Esophagus muscularis mucosa (tissue), 4 donors: ENCODE data around the gene GLIS1. TPM values are rescaled to one million over a fixed set of nuclear protein-coding genes. Genes with fewer than 3 reads are reported as not detected.

Experiments used
- DNase-seq: peaks from one replicate; pipeline ENCODE4 v3.0.0-alpha.2; 2017; ENCODE audit errors: extremely low spot score
- H3K27ac ChIP-seq, 4 donors: fragments of 200-600 bp; sonication (generic); replicated peaks in 1 of 4; 1 replicate in 3 of 4; 2 replicates in 1 of 4; pipeline ENCODE4 v1.5.1; 2016 to 2019; ENCODE audit warnings: mild to moderate bottlenecking in 1 of 4
- H3K27me3 ChIP-seq, 4 donors: fragments of 200-600 bp; sonication (generic); one replicate each; pipeline versions ENCODE4 v1.5.1 to v1.6.0; 2016 to 2019
- H3K36me3 ChIP-seq, 4 donors: fragments of 200-600 bp; sonication (generic); one replicate each; pipeline ENCODE4 v1.5.1; 2016 to 2019
- H3K4me1 ChIP-seq, 4 donors: fragments of 200-600 bp; sonication (generic); one replicate each; pipeline ENCODE4 v1.5.1; 2016 to 2019
- H3K4me3 ChIP-seq, 4 donors: fragments of 200-600 bp; sonication (generic); 1 replicate in 2 of 4; 2 replicates in 2 of 4; pipeline ENCODE4 v1.5.1; 2016 to 2019; ENCODE audit warnings: mild to moderate bottlenecking in 4 of 4, moderate library complexity in 1 of 4
- H3K9me3 ChIP-seq, 4 donors: fragments of 200-600 bp; sonication (generic); 1 replicate in 3 of 4; 2 replicates in 1 of 4; pipeline ENCODE4 v1.5.1; 2016 to 2019
- EP300 ChIP-seq: sonication (generic); formaldehyde crosslinking; IDR thresholded peaks from one replicate; pipeline ENCODE4 v1.6.1; 2017; ENCODE audit warnings: antibody characterized with exemption
- POLR2A ChIP-seq: fragments of 450-650 bp; IDR thresholded peaks from one replicate; pipeline ENCODE4 v1.6.1; 2017; ENCODE audit warnings: antibody characterized with exemption, moderate library complexity, mild to moderate bottlenecking, low read depth
- POLR2AphosphoS5 ChIP-seq, 2 donors: sonication (generic); formaldehyde crosslinking; IDR thresholded peaks; one replicate each; pipeline ENCODE4 v1.6.1; 2017; ENCODE audit warnings: antibody characterized with exemption in 2 of 2
- WGBS: methylation state at CpG from one replicate; pipeline ENCODE4 v1.1.5; 2018; 5-methylcytosine and 5-hydroxymethylcytosine counted together
- intact Hi-C: fragments of 100-400 bp; cut with DNase I; formaldehyde crosslinking; loops from one replicate; pipeline ENCODE4 v1.15.1; 2023
- total RNA-seq, 4 donors: library from RNA; depleted of rRNA; stranded (reverse); fragments of >200 nt; gene quantifications; one replicate each; pipeline versions ENCODE4 v1.1.0 to v1.2.1, GENCODE V29; 2016
- TF ChIP-seq, protein P1 (sequence below), 3 experiments: fragments of 200-600 bp in 2 of 3; fragments of 450-650 bp in 1 of 3; sonication (generic) in 2 of 3; IDR thresholded peaks; one replicate each; pipeline ENCODE4 v1.5.1; 2017 to 2019; ENCODE audit warnings: antibody characterized with exemption in 3 of 3, mild to moderate bottlenecking in 2 of 3, moderate library complexity in 1 of 3

The GLIS1 gene
- total RNA-seq, 4 donors from 2014 or later: 0.17 to 0.42 TPM; not detected in 2

DNA sequence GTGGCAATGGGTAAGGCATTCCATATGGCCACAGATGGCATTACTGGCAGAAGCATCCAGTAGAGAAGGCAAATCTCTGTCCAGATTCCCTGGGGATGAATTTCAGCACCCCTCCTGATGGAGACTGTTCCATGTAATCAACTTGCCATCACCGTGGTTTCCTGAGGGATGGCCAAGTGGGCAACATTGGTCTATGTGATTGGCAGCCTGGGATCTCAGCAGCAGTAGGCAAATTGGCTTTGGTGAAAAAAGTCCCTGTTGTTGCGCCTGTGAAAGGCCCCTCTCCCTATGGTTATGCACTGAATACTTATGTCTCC lies 260.5 kb downstream of the GLIS1 start:
- Histone ChIP-seq H3K36me3 (no peaks in the 10 kb centered on the region), H3K27me3 (peaks cover 0 to 8% (median 0%) of the 10 kb centered on the region in 4 donors), H3K27ac (no peak overlapping the region), H3K9me3 (no peaks in the 10 kb centered on the region), H3K4me3 (no peak overlapping the region), H3K4me1 (peaks cover 0 to 7% (median 0%) of the 10 kb centered on the region in 4 donors)
- TF ChIP-seq, protein P1, sequence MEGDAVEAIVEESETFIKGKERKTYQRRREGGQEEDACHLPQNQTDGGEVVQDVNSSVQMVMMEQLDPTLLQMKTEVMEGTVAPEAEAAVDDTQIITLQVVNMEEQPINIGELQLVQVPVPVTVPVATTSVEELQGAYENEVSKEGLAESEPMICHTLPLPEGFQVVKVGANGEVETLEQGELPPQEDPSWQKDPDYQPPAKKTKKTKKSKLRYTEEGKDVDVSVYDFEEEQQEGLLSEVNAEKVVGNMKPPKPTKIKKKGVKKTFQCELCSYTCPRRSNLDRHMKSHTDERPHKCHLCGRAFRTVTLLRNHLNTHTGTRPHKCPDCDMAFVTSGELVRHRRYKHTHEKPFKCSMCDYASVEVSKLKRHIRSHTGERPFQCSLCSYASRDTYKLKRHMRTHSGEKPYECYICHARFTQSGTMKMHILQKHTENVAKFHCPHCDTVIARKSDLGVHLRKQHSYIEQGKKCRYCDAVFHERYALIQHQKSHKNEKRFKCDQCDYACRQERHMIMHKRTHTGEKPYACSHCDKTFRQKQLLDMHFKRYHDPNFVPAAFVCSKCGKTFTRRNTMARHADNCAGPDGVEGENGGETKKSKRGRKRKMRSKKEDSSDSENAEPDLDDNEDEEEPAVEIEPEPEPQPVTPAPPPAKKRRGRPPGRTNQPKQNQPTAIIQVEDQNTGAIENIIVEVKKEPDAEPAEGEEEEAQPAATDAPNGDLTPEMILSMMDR (IDR thresholded peaks at IDR 0.05): no peak
- TF ChIP-seq EP300: no peak
- no peak for TF ChIP-seq POLR2A
- no peak for TF ChIP-seq POLR2AphosphoS5 (IDR thresholded peaks at IDR 0.05)
- intact Hi-C loops: no loop called here
- DNase-seq: no peak
- WGBS: 100% methylated on average over 1 of the region's 2 CpGs

DNA sequence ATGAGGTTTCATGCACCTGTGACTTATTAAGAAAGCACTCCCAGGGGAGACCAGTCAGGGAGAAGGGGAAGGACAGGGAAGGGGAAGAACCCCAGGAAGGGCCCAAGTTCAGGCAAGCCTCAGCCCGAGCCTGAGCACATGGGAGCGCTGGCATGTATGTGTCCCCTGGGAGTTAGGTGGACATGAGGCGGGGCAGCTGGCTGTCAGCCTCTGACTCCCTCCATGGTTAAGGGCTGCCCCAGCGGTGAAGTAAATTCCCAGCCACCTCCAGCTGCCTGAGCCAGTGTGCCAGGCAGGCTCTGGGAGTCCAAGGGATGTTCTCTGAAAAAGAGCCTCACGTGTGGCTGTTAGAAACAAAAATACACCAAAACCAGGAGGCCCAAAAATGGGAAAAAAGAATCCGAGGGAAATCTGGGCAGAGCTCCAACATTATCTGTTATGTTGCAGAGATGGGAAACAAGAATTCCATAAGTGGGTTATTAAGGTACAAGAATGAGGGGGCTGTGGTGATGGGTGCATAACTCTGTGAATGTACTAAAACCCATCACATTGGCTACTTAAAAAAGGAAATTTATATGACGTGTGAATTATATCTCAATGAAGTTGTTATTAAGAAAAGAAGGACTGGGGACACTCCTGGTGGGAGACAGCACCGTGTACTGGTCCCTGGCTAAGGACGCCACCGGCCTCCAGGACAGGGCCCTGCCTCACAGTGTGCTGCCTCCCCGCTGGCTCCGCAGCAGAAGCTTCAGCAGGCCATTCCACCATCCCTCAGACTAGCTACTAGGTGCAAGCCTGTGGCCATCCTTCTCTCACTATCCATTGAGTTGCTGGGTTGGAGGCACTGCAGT lies 261.1 kb downstream of the GLIS1 start:
- Histone ChIP-seq H3K4me1 (peaks cover 0 to 7% (median 0%) of the 10 kb centered on the region in 4 donors), H3K27ac (no peak overlapping the region), H3K36me3 (no peaks in the 10 kb centered on the region), H3K9me3 (no peaks in the 10 kb centered on the region), H3K4me3 (no peak overlapping the region), H3K27me3 (peaks cover 0 to 4% (median 0%) of the 10 kb centered on the region in 4 donors)
- no peak for DNase-seq
- intact Hi-C loops: no loop called here
- TF ChIP-seq POLR2A (no peak), EP300 (no peak), POLR2AphosphoS5 (IDR thresholded peaks at IDR 0.05) (no peak)
- TF ChIP-seq, protein P1 (IDR thresholded peaks at IDR 0.05): no peak
- WGBS: 67% methylated on average over 12 of the region's 12 CpGs

DNA sequence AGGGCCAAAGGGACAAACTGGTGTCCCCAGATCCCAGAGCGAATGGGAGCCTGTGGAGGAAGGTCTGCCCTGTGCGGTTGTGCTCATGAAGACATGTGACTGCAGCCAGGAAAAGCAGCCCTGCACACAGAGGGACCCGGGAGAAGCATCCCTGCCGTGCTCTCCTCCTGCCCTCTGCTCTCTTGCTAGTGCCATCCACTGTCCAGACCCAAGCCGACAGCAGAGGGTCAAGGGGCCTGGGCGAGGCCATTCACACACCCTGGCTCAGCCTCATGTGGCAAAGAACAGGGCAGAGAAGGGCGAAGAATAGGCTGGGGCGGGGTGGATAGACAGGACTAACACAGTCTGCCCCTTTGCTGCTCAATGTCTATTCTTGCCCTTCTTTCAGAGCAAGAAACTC lies 262.4 kb downstream of the GLIS1 start:
- Histone ChIP-seq H3K27me3 (peaks cover 0 to 3% (median 0%) of the 10 kb centered on the region in 4 donors), H3K27ac (no peak overlapping the region), H3K4me1 (peaks cover 0 to 7% (median 0%) of the 10 kb centered on the region in 4 donors), H3K36me3 (no peaks in the 10 kb centered on the region), H3K4me3 (no peak overlapping the region), H3K9me3 (no peaks in the 10 kb centered on the region)
- WGBS: 92% methylated on average over 6 of the region's 8 CpGs
- no peak for DNase-seq
- TF ChIP-seq POLR2A (no peak), POLR2AphosphoS5 (IDR thresholded peaks at IDR 0.05) (no peak), EP300 (no peak)
- TF ChIP-seq, protein P1 (IDR thresholded peaks at IDR 0.05): no peak
- intact Hi-C loops: no loop called here

DNA sequence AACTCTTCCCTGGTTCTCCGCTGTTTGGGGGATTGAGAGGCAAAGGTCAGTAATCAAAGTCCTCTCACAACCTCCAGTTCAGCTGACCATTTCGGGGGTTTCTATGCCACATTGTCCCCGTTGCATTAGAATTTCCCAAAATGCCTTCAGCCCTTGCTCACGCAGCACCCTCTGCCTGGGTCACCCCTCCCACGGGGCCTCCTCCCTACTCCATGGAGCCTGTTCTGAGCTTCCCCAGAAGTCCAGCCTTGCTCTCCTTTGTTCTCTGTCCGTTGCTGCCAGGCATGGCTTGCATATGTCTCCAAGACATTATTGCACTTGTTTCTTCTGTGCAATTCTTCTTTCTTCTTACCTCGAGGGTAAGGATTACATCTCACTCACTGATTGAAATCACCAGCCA lies 263.3 kb downstream of the GLIS1 start:
- no peak for TF ChIP-seq EP300
- no peak for TF ChIP-seq POLR2A
- no peak for TF ChIP-seq POLR2AphosphoS5 (IDR thresholded peaks at IDR 0.05)
- TF ChIP-seq, protein P1 (IDR thresholded peaks at IDR 0.05): no peak
- DNase-seq: no peak
- peaks cover 0 to 13% (median 0%) of the 10 kb centered on the region in 4 donors for H3K27me3 ChIP-seq
- no peak overlapping the region for H3K27ac ChIP-seq
- no peaks in the 10 kb centered on the region for H3K36me3 ChIP-seq
- no peaks in the 10 kb centered on the region for H3K9me3 ChIP-seq
- H3K4me3 ChIP-seq: no peak overlapping the region
- 88% methylated on average over 7 of the region's 7 CpGs for WGBS
- intact Hi-C loops: no loop called here
- H3K4me1 ChIP-seq: peaks cover 0 to 8% (median under 1%) of the 10 kb centered on the region in 4 donors
